PFSK-1 (cell line): ENCODE measurements around the gene TMEM63C.

ENCODE experiments used
- FOXP2 ChIP-seq: optimal IDR thresholded peaks from 2 replicates; pipeline ENCODE3; 2011; ENCODE audit warnings: borderline replicate concordance, control low read depth, inconsistent platforms; ENCODE audit not compliant: insufficient read depth; ENCODE audit errors: extremely low read length, extremely low read depth
- POLR2AphosphoS5 ChIP-seq: IDR thresholded peaks from 2 replicates; pipeline ENCODE4 v1.6.1; 2012; ENCODE audit warnings: low read depth, mild to moderate bottlenecking, control low read depth, low read length, moderate library complexity
- SIN3A ChIP-seq: IDR thresholded peaks from 2 replicates; pipeline ENCODE4 v1.6.1; 2012; ENCODE audit warnings: mild to moderate bottlenecking, low read length, moderate library complexity, borderline replicate concordance; ENCODE audit not compliant: insufficient read depth
- TAF1 ChIP-seq: IDR thresholded peaks from 2 replicates; pipeline ENCODE4 v1.6.1; 2012; ENCODE audit warnings: low read length, control low read depth, borderline replicate concordance; ENCODE audit not compliant: insufficient read depth
- TF ChIP-seq, protein P1 (sequence below), 2 experiments: IDR thresholded peaks; 2 replicates each; pipeline versions ENCODE4 v1.6.1 to v1.8.0; 2011 to 2012; ENCODE audit warnings: low read depth in 2 of 2, low read length in 2 of 2, control low read depth in 1 of 2, inconsistent platforms in 1 of 2, mild to moderate bottlenecking in 1 of 2, moderate library complexity in 1 of 2; ENCODE audit not compliant: insufficient read depth in 1 of 2

- TF ChIP-seq FOXP2 = no peak
- no peak for TF ChIP-seq POLR2AphosphoS5
- no peak for TF ChIP-seq SIN3A
- TF ChIP-seq TAF1 = no peak
- TF ChIP-seq, protein P1, sequence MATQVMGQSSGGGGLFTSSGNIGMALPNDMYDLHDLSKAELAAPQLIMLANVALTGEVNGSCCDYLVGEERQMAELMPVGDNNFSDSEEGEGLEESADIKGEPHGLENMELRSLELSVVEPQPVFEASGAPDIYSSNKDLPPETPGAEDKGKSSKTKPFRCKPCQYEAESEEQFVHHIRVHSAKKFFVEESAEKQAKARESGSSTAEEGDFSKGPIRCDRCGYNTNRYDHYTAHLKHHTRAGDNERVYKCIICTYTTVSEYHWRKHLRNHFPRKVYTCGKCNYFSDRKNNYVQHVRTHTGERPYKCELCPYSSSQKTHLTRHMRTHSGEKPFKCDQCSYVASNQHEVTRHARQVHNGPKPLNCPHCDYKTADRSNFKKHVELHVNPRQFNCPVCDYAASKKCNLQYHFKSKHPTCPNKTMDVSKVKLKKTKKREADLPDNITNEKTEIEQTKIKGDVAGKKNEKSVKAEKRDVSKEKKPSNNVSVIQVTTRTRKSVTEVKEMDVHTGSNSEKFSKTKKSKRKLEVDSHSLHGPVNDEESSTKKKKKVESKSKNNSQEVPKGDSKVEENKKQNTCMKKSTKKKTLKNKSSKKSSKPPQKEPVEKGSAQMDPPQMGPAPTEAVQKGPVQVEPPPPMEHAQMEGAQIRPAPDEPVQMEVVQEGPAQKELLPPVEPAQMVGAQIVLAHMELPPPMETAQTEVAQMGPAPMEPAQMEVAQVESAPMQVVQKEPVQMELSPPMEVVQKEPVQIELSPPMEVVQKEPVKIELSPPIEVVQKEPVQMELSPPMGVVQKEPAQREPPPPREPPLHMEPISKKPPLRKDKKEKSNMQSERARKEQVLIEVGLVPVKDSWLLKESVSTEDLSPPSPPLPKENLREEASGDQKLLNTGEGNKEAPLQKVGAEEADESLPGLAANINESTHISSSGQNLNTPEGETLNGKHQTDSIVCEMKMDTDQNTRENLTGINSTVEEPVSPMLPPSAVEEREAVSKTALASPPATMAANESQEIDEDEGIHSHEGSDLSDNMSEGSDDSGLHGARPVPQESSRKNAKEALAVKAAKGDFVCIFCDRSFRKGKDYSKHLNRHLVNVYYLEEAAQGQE (IDR thresholded peaks at IDR 0.05; ENCODE audit: insufficient read depth in 1 of 2, low read depth in 2 of 2, low read length in 2 of 2) = no peak
These were observed 3.9 kb upstream of the TMEM63C start for GRCh38 chr14:77177702-77178101.
